HG03439 (cell line): ENCODE results near the gene ETF1.
A peak's percentile ranks its signal among the peaks of the same experiment; 100 is the strongest.
"Not testable (repeated sequence)": the region's sequence is repeated elsewhere in the genome, so short reads cannot be mapped to it uniquely, and the experiment has no call there.

ENCODE experiments used
- ATAC-seq: cut with Tn5 transposase; IDR thresholded peaks from one replicate; pipeline ENCODE4 v1.9.1; 2021; ENCODE audit warnings: mild to moderate bottlenecking, moderate library complexity; ENCODE audit not compliant: unreplicated experiment

Gene ETF1

DNA sequence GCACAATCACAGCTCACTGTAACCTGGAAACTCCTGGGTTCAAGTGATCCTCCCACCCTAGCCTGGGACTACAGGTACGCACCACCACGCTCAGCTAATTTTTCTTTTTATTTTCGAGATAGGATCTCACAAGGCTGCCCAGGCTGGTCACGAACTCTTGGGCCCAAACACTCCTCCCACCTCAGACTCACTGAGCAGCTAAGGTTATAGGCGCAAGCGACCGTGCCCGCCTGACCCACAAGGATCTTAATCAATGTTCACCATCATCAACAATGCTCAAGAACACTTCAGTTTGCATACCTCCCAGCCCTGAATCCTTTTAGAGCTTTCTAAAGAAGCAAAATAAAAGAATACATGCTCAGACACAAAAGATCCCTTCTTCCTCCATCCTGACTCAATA lies 13.2 kb downstream of the ETF1 start:
- no peak for ATAC-seq

DNA sequence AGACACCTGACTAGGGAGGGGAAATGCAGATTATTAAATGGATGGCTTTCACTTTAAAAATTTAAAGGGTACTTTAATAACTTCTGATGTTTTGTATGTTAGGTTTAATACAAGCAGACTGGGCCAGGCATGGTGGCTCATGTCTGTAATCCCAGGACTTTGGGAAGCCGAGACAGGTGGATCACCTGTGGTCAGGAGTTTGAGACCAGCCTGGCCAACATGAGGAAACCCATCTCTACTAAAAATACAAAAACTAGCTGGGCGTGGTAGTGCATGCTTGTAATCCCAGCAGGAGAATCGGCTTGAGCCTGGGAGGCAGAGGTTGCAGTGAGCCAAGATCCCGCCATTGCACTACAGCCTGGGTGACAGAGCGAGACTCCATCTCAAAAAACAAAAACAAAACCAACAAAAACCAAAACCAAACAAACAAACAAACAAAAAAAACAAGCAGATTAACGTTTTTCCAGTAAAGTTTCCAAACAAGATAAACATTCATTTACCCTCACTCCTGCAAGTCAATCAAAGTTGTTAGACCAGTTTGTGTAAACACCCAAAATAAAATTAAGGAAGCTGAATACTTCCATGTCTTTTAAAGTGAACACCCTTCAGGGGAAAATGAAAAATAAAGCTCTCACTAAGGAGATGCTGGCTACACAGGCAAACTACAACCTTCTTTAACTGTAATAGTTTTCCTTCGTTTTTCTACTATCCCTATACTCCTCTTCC lies 14.1 kb downstream of the ETF1 start:
- no peak for ATAC-seq

DNA sequence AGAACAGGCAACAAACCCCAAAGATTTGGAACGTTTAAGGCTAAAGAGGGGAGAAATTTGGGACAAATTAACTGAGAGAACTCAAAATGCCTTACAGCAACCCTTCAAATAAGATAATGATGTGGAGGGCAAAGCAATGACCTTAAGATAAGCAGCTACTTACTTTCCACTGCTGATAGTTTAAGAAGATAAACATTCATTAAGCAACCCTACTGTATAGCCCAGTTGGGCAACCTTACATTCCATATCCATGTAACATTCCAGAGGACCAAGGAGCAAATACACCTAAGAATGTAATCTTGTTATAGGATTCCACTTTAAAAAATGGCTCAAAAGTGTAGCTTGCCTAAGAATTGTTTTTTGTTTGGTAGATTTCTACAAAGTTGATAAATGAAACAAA lies 14.8 kb downstream of the ETF1 start:
- no peak for ATAC-seq

DNA sequence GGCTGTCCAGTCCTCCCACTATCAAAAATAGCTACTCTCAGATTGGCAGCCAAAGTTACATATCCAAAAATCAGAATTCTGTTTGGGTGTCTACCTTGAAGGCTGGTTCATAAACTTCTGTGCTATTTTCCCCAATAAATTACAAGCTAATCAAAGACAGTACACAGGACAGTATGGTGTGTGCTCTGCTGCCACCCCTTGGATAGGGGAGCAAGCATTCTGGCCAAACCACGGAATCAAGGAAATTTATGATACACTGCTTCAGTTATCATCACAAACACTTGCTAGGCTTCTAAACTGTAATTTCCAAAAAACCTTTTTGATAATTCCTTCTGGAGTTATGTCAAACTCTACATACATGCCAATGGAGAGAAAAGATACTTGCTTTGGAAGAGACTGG lies 15.9 kb downstream of the ETF1 start:
- ATAC-seq: no peak

DNA sequence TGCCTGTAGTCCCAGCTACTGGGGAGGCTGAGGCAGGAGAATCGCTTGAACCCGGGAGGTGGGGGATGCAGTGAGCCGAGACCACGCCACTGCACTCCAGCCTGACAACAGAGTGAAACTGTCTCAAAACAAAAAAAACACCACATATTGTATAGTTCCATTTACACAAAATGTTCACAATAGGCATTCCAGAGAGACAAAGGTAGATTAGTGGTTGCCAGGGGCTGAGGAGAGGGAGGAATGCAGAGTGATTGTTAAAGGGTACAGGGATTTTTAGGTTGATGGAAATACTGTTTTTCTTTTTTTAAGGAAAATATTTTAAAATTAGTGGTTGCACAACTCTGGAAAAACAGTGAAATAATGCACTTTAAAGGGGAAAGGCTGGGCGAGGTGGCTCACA lies 19.6 kb downstream of the ETF1 start:
- ATAC-seq: no peak

DNA sequence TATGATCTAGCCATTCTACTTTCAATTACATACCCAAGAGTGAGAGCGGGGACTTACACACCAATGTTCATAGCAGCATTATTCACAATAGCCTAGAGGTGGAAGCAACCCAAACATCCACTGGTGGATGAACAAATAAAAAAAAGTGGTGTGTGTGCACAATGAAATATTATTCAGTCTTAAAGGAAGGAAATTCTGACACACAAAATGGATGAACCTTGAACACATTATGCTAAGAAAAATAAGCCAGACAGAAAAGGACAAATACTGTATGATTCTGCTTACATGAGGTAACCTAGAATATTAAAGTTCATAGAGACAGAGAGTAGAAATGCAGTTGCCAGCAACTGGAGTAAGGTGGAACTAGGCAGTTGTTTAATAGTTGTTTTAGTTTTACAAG lies 22.1 kb downstream of the ETF1 start:
- ATAC-seq: no peak

DNA sequence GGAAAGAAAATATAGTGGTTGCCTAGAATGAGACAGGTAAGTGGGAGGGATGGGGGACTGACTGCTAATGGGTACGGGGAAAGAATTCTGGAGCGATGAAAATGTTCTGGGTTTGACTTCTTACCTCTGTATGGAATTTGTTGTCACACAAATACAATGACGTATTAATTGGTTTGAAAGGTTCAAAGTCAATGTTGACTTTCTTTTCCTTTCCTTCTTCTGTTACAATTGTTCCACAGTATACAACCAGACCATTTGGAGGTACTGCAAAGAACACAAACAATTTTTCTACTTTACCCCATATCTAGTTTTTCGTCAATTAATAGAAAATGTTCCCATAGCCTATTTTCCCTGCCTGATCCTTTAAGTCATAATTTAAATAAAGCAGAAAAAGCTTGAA lies 25.6 kb downstream of the ETF1 start:
- ATAC-seq: no peak

DNA sequence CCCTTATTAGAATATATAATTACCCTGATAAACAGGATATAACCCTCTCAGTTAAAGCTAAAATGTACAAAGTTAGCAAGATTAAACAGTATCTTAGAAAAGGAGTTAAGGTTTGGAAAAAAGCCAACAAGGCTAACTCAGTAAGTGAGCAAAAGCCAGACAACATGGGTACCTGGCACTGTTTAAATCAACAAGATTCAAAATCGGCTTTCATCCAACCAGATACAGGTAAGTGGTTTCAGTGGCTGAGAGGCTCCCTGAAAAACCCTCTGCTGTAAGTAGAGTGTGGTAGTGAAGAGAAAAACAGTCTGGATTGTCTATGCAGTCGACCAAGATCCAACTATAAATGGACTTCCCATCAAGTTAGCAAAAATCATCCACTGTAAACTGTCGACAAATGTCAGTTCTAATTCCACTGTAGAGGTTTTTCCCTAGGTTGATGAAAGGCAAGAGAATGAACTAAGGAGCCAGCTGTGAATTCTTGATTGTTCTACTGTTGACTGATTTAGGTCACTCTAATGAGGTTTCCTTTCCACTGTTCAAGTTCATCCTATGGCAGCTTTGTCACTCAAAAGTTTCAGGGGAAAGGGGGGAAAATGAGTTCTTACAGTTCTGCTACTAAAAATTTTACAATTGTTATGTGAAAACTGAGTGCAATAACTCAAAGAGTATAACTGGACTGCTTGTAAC lies 27.3 kb downstream of the ETF1 start:
- no peak for ATAC-seq

DNA sequence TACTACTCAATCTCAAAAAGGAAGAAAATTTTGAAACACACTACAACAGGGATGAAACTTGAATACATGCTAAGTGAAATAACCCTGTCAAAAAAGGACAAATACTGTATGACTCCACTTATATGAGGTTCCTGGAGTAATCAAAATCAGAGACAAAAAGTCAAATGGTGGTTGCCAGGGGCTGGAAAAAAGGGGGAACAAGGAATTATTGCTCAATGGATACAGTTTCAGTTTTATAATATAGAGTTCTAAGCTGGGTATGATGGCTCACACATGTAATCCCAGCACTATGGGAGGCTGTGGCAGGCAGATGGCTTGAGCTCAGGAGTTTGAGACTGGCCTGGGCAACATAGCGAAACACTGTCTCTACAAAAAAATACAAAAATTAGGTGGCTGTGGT lies 29.0 kb downstream of the ETF1 start:
- no peak for ATAC-seq

DNA sequence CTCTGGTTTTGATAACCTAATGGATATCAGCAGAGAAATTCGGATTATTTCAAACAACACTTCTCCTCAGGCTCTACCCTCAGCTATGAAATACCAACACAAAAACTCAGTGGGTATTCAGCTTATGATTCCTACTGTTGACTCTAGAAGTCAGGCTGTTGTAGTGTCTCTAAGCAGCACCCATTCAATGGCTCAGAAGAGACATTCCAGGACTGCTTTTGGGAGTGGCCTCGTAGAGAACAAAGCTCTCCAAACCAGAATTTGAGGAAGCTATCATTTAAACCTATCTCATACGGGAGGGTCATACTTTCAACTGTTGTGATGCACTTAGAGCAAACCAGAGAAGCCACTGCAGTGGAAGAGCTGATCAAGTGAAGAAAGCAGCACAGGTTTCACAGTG lies 34.1 kb downstream of the ETF1 start:
- no peak for ATAC-seq

DNA sequence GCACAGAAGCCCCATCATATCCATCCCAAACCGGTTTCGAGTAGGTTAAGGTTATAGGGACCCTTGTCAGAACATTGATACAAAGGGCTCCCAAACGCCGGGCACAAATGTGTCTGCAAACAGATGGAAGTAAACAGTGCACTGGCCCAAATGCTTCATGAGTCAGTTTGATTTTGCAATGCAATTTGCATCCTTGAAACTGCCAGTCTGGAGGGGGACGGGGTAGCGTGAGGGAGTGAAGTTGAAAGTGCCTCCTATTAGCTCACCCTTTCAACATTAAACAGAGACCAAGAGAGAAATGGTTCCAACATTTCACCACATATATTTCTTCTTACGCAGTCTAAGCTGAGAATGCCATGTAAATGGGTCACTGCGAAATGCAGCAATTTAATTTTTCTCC lies 35.6 kb downstream of the ETF1 start:
- not testable (repeated sequence) for ATAC-seq

DNA sequence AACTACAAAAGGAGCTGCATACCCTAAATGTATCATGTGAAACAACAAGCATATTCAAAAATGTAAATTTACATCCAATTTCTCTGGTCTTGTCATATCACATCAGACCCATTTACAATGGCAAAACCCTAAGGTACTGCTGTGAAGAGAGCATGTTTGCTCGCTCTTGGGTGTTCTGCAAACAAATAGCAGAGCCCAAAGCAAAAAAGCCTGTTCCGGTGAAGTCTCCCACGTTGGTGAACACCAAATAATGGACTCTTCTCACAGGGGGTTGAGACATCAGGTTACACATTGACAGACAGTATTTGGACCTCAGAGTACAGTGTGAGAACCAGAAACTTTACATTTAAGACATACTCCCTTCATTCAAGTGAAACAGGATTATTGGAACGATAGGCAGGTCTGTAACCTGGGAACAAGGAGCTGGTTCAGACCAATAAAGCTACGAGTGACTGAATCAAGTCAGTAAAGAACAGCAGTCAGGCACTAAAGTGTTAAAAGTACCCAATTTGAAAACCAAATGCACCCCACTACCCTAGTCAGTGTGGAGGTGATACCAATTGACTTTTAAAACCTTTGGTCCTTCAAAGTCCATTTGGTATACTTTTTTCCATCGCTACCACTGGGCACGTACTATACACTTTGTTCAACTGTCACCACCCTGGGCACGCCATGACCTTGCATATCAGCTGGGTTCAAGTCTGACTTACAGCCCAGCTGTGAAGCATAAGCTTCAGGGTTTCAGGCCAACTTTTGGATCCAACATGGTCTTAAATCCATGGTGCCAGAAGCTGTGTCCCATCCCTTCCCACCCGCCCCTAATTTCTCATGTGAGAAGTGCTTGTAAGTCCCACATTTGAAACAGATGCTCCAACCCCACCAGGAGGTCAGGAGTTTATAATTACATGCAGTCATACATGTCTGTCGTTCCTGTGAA lies 36.4 kb downstream of the ETF1 start:
- ATAC-seq: no peak

DNA sequence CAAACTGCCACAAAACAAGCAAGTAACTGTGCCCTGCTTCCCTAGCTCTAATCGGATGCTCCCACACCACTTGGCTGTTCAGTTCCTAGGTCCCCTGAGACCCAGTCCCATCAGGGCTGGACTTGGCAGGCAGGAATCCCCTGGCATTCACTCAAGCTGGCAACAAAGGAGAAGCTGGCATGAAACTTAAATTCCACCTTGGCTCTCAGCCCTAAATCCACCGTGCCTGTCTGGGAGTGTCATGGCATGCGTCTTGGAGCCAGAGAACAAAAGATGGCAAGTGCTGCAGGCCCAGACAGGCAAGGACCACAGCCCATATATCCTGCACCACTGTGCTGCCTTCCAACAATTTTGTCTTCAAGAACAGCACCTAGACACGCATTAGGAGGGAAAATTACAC lies 38.2 kb downstream of the ETF1 start:
- ATAC-seq: no peak

DNA sequence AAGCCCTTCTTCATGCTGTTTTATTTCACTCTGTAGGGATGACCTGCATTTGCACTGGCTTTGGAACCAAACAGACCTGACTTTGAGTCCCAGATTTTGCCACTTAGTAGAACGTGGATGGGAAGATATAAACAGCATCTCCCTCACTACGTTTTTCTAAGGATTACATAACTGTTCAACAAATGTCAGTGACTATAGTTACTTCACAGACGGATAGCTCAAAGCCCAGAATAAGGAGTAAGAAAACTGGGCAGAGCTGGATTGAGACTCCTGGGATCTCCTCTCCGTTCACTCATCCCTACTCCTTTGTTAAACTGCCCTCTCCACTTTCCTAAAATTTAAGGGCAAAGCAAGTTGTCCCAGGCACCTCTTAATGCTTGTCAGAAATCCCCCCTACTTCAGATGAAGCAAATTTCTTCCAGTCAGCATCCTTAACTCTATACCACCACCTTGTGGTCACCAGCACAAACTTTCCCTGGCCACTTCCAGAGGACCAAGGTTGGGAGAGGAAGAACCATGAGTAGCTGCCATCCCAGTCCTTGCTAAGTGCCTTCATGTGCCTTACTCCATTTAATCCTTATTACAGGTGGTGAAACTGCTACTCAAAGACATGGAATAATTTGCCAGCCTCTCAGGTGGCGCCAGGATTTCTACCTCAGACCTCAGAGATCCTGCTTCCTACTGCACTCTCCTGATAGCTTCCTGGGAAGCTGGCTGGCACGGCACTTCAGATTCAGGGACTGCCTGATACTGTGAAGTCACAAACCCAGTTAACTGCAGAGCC lies 39.4 kb downstream of the ETF1 start:
- no peak for ATAC-seq

DNA sequence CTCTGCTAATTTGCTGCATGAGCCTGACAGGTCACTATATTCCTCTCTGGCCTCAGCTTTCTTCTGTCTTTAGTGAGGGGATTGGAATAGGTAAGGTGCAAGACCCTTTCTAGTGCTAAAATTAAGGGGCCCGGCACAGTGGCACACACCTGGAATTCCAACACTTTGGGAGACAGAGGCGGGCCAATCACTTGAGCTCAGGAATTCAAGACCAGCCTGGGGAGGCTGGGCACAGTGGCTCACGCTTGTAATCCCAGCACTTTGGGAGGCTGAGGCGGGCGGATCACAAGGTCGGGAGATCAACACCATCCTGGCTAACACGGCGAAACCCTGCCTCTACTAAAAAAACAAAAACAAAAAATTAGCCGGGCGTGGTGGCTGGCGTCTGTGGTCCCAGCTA lies 40.5 kb downstream of the ETF1 start:
- ATAC-seq: no peak

DNA sequence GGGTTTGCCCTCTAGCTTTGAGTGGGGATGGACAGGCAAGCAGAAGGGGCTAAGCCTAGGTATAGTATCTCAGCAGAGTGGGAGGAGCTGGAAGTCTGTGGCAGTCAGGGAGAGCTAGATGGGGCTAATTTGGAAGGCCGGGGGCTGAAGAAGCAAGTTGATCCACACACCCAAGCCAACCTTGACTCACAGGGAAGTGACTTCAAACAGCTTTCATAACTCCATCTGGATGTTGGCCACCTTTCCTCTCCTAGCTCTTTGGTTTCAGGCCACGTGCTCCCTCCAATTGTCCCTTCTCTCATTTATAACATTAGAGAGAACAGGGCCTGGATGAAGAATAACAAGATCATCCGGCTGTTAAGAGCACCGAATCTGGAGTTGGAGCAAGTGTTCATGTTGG lies 40.9 kb downstream of the ETF1 start:
- ATAC-seq: no peak

DNA sequence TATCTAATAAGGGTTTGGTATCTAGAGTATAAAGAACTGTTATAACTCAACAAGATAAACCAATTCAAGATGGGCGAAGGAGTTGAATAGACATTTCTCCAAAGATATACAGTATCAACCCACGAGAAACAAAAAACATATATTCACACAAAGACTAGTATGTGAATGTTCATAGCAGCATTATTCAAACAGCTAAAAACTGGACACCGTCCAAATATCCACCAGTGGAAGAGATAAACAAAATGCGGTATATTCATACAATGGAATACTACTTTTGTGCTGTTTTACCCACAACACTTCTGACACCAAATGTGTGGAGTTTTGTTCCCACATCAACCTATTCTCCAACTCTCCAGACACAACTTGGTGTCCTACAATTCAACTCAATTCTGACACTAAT lies 44.7 kb downstream of the ETF1 start:
- no peak for ATAC-seq

DNA sequence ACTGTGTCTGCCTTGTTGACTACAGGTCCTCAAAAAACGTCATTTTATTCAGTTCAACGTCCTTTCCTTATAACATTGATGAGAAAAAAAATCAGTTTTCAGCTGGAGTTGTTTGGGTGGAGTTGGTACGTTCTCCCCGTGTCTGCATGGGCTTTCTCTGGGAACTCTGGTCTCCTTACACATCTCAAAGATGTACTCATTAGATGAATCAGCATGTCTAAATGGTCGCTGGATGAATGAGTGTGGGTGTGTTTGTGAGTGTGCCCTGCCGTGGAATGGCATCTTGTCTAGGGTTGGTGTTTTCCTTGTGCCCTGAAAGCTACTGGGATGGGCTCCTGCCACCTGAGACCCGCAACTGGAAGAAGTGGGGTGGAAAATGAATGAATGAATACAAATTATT lies 47.7 kb downstream of the ETF1 start:
- ATAC-seq: no peak

DNA sequence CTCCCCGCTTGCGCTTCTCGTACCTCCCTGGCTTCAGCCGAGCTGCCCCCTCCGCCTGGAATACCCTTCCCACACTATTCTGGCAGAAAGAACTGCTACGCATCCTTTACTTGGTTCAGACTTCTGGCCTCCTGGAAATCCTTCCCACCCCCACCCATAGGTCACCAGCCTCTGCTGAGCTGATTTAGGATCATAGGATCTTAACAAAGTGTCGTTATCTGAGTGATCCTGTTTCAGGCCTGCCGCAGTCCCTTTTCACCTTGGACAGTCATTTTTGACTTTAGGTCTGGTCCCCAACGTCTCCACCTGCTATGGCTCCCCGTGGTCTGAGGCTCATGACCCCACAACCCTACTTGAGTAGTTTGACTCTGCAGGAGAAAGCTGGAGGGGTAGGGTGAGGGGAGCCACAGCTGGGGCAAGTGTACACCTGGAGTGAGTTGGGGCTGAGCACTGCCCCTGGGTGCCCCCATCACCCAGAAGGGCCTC lies 50.4 kb downstream of the ETF1 start:
- ATAC-seq: no peak

DNA sequence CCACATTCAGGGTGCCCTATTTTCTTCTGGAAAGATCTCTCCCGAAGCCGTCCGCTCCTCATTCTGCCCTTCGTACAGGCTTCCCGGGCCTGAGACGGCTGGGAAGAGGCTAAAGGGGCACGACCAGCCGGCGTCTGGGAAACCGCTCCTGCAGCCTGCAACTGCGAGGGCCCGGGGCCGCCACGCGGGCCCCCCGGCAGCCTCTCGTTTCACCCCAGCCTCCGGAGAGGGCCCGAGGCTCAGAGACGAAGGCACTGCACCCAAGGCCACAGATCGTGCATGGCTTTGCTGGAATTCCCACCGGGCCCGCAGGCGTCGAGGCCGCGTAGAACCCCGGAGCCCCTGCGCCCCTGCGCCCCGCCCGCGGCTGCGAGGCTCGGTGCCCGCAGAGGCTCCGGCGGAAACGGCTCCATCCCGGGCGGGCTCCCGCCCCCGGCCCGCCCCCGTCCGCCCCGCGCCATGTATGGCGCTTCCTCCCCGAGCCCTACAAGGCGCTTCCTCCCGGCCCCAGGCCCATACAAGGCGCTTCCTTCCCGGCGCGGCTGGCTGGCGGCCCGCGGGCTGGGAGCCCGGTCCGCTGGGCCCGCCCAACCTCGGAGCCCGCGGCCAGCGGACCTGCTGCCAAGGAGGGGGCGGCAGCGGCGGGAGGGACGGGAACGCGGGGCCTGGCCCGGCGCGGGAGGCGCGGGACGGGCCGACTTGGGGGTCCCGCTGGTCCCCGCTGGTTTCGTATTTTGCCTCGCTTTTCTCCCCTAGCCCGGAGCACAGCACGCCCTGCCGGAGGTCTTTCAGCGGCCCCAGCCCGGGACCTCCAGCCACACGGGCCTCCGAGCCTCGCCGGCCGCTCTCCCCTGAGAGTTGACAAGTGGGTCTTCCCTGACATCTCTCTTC lies 51.1 kb downstream of the ETF1 start:
- peak; percentile 96 for ATAC-seq
